ENCODE measurements around the gene GPI. TPM values are rescaled to one million over a fixed set of nuclear protein-coding genes. Genes with fewer than 3 reads are reported as not detected.

The GPI gene
- polyA plus RNA-seq, 1 donor (not counting 4 experiments of a cell fraction or from before 2014, with no cell fraction given): 123 TPM

DNA sequence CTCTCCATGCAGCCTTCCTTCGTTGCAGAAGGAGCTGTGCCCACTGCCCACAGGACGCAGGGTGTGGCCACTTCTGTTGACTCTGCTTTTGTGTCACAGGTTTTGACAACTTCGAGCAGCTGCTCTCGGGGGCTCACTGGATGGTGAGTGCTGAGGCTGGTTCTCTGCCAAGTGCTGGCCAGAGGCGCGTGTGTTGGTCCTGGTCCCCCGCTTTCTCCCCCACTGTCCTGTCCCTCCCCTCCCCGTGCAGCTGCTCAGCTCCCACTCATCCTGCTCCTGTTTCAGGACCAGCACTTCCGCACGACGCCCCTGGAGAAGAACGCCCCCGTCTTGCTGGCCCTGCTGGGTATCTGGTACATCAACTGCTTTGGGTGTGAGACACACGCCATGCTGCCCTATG is 28.6 kb downstream of the GPI start:
- Histone ChIP-seq H3K36me3 (ENCODE audit: control insufficient read depth in 2 of 2, extremely low read depth in 1 of 2, insufficient read depth in 2 of 2, low read length in 2 of 2) (peaks cover 59 to 68% of the 10 kb centered on the region in 2 experiments), H3K79me2 (ENCODE audit: control insufficient read depth, insufficient read depth, low read length) (no peaks in the 10 kb centered on the region), H4K20me1 (ENCODE audit: control insufficient read depth, extremely low read depth, insufficient read depth, low read length) (no peaks in the 10 kb centered on the region), H3K4me3 (ENCODE audit: control insufficient read depth in 2 of 3, extremely low read depth in 1 of 3, insufficient read depth in 2 of 3, low read depth in 1 of 3, low read length in 3 of 3) (no peak overlapping the region), H3K9ac (ENCODE audit: control insufficient read depth, extremely low read depth, insufficient read depth, low read length) (no peak overlapping the region), H3K9me1 (ENCODE audit: control insufficient read depth, extremely low read depth, insufficient read depth, low read length) (no peaks in the 10 kb centered on the region), H3K9me3 (ENCODE audit: control insufficient read depth, low read depth, low read length) (no peaks in the 10 kb centered on the region), H2AFZ (ENCODE audit: control insufficient read depth, low read length) (no peak overlapping the region), H3K4me1 (ENCODE audit: control insufficient read depth, extremely low read depth, insufficient read depth, low read length) (no peaks in the 10 kb centered on the region), H3K27me3 (ENCODE audit: control insufficient read depth, extremely low read depth, insufficient read depth, low read length) (no peaks in the 10 kb centered on the region), H3K27ac (ENCODE audit: control insufficient read depth, insufficient read depth, low read length) (no peak overlapping the region), H3K4me2 (ENCODE audit: control insufficient read depth, extremely low read depth, insufficient read depth, low read depth, low read length) (no peak overlapping the region)
- no peak for TF ChIP-seq EZH2 (IDR thresholded peaks at IDR 0.05; ENCODE audit: low read length)
- TF ChIP-seq CTCF (optimal IDR thresholded peaks at IDR 0.05 in 1 of 3, IDR thresholded peaks at IDR 0.05 in 1 of 3, conservative IDR thresholded peaks at IDR 0.05 in 1 of 3; ENCODE audit: extremely low read depth in 1 of 3, insufficient read depth in 2 of 3, low read length in 3 of 3): no peak
- no peak for FAIRE-seq
- DNase-seq (ENCODE audit: low read depth, low spot score): no peak
- dilution Hi-C loops (cut with MboI; ENCODE audit: extremely low pct_ligation_motif_present, low sequenced_read_pairs): no loop called here

- no peak overlapping the region for H3K4me2 ChIP-seq (ENCODE audit: control insufficient read depth, extremely low read depth, insufficient read depth, low read depth, low read length)
- H3K9me3 ChIP-seq (ENCODE audit: control insufficient read depth, low read depth, low read length): no peaks in the 10 kb centered on the region
- H3K4me1 ChIP-seq (ENCODE audit: control insufficient read depth, extremely low read depth, insufficient read depth, low read length): no peaks in the 10 kb centered on the region
- DNase-seq (ENCODE audit: low read depth, low spot score) (no peak), FAIRE-seq (no peak)
- TF ChIP-seq EZH2 (IDR thresholded peaks at IDR 0.05; ENCODE audit: low read length): no peak
- TF ChIP-seq CTCF (optimal IDR thresholded peaks at IDR 0.05 in 1 of 3, IDR thresholded peaks at IDR 0.05 in 1 of 3, conservative IDR thresholded peaks at IDR 0.05 in 1 of 3; ENCODE audit: extremely low read depth in 1 of 3, insufficient read depth in 2 of 3, low read length in 3 of 3): no peak
- no peak overlapping the region for H2AFZ ChIP-seq (ENCODE audit: control insufficient read depth, low read length)
- H3K27ac ChIP-seq (ENCODE audit: control insufficient read depth, insufficient read depth, low read length): no peak overlapping the region
- no peak overlapping the region for H3K9ac ChIP-seq (ENCODE audit: control insufficient read depth, extremely low read depth, insufficient read depth, low read length)
- H3K79me2 ChIP-seq (ENCODE audit: control insufficient read depth, insufficient read depth, low read length): no peaks in the 10 kb centered on the region
- dilution Hi-C loops (cut with MboI; ENCODE audit: extremely low pct_ligation_motif_present, low sequenced_read_pairs): no loop called here
- no peaks in the 10 kb centered on the region for H3K27me3 ChIP-seq (ENCODE audit: control insufficient read depth, extremely low read depth, insufficient read depth, low read length)
- no peaks in the 10 kb centered on the region for H3K9me1 ChIP-seq (ENCODE audit: control insufficient read depth, extremely low read depth, insufficient read depth, low read length)
- no peaks in the 10 kb centered on the region for H4K20me1 ChIP-seq (ENCODE audit: control insufficient read depth, extremely low read depth, insufficient read depth, low read length)
- no peak overlapping the region for H3K4me3 ChIP-seq (ENCODE audit: control insufficient read depth in 2 of 3, extremely low read depth in 1 of 3, insufficient read depth in 2 of 3, low read depth in 1 of 3, low read length in 3 of 3)
- peaks cover 29 to 51% of the 10 kb centered on the region in 2 experiments for H3K36me3 ChIP-seq (ENCODE audit: control insufficient read depth in 2 of 2, extremely low read depth in 1 of 2, insufficient read depth in 2 of 2, low read length in 2 of 2)
These were observed 32.9 kb downstream of the GPI start for GRCh38 chr19:34397853-34398252.
